GM18499 (cell line): ENCODE data around the gene MAP2K3.
"Not testable (repeated sequence)": the region's sequence is repeated elsewhere in the genome, so short reads cannot be mapped to it uniquely, and the experiment has no call there.

Experiments
- ATAC-seq: cut with Tn5 transposase; IDR thresholded peaks from one replicate; pipeline ENCODE4 v1.9.1; 2021; ENCODE audit warnings: moderate number of reproducible peaks; ENCODE audit not compliant: insufficient read depth, unreplicated experiment

MAP2K3 gene

DNA sequence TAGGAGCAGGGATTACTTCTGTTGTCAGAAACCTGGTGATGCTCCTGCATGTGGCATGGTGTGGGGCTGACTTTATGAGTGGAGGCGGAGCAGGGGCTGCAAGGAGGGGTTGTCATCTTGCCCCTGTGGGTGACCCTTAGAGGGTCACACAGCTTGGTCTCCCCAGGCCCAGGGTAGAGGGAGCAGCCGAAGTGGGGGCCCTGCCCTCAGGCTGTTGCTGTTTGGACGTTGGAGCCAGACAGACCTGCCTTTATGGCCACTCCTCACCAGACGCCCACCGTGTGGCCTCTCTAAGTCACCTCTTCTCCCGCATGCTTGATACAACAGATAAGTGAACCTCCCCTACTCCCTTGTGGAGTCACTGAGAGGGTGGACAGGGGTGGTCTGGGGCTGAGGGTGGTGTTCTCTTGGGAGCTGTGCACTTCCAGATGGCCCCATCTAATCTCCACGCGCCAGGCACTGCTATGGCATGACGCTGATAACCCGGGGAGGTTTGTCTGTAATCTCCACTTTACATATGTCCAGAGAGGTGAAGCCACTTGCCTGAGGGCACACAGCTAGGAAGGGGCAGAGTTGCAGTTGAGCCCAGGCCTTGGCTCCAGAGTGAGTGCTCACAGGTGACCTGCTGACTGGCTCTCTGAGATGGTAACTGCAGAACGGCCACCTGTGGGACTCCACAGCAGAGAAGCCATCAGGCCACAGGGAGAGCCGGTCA, 10.0 kb downstream of the MAP2K3 start:
- ATAC-seq: no peak

DNA sequence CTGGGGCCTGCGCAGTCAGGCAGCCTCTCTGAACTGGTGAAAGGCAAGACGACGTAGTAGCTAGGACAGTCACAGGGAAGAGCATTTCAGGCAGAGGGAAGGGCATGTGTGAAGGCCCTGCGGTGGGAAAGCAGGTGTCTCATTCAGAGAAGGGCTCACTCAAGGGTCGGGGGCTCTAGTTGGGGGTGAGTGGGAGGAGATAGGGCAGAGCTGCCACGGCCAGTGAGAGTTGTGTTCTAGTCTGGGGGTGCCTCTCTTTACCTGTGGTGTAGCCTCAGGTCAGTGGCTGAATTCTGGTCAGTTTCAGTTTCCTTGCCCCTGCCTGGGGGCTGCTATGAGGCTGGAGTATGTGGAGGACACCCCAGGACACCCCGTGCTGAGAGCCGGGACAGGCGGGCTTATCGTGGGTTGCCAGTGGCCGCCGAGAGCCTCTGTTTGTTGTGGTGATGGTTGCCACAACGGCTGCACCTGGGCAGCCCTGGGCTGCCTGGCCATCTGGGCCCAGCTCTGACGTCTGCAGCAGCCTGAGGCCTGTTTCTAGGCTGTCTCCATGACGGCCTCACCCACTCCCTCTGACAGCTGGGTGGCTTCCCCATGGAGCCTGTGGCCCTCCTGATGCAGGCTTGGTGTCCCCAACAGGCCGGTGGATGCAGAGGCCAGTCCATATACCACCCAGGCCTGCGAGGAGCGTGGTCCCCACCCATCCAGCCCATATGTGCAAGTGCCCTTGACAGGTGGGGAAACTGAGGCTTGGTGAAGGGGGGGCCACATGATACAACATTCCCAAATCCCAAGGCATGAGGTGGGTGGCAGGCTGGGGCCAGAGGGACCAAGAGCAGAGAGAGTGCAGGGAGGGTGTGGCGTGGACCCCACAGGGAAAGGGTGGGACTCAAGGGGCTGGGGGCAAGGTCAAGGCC, 10.8 kb downstream of the MAP2K3 start:
- no peak for ATAC-seq

DNA sequence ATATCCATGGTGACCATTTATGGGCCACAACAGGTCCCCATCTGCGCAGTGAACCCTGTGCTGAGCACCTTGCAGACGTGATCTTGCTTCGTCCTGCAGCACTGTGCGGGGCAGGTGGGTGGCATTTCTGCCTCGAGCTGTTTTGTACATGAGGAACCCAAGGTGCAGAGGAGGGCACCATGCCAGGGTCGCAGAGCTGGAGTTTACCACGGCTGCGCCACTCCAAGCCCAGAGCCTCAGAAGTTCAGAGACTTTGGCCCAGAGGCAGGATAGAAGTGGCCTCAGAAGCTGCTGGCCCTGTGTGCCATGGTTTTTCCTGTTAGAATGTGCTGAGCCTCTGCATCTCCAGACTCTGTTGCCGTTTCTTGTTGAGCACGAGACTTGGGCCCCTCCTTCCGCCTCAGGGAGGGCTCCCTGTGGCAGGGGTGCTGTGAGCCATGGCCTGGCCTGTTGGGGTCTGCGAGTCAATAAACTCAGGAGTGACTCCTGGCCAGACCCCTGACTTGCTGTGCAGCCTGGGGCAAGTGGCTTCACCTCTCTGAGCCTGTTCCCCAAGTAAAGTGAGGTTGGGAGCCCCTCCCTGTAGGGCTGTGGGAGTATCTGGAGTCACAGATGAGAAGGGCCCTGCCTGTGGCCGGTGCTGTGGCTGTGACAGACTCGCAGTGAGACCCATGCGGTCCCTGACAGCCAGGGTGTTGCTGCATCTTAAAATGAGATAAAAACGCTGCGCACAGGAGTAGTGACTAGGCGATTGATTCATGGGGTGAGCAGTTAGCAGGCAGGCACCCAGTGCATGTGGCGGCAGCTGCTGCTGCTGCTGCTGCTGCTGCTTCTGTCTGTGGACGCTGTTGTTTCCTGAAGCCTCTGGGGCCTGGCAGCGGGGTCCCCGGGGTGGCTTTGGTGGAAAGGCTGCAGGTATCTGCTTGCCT, 11.8 kb downstream of the MAP2K3 start:
- no peak for ATAC-seq

DNA sequence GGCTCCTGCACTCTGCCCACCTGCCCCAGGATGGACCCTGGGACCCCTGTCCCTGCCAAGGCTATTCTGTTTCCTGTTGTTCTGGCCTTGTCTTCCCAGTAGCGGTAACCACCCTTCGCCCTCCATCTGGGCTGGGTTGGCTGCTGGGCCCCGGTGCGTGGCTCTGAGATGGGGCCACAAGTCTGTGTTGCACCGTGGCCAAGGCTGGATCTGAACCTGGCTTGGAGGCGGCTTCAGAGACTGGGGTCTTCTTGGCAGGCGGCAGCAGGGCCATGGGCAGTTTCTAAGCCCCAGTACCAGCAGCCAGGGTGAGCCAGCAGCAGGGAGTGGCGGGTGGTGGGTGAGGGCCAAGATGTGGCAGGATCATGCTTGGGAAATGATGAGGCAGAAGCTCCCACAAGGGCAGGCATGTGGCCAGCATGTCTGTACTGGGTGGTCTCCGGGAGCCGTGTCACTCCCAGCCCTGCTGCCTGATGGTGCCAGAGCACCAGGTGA, 12.6 kb downstream of the MAP2K3 start:
- no peak for ATAC-seq

DNA sequence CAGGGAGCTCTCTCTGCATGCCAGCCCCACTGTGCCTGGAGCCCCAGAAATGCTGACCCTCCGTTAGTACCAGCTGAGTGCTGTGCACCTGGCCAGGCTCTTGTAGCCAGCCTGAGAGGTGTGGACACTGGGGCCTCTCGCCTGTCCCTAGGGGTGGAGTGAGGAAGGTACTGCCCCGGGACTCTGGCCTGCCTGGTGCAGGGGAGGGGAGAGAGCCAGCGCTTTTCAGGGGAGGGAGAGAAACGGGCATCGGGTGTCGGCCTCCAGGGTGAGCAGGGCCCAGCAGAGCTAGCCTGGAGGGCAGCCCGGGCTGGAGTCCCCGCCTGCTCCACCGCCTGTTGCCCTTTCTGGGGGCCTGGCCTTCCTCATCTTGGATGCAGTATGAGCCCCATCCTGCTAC, 13.1 kb downstream of the MAP2K3 start:
- ATAC-seq: no peak

DNA sequence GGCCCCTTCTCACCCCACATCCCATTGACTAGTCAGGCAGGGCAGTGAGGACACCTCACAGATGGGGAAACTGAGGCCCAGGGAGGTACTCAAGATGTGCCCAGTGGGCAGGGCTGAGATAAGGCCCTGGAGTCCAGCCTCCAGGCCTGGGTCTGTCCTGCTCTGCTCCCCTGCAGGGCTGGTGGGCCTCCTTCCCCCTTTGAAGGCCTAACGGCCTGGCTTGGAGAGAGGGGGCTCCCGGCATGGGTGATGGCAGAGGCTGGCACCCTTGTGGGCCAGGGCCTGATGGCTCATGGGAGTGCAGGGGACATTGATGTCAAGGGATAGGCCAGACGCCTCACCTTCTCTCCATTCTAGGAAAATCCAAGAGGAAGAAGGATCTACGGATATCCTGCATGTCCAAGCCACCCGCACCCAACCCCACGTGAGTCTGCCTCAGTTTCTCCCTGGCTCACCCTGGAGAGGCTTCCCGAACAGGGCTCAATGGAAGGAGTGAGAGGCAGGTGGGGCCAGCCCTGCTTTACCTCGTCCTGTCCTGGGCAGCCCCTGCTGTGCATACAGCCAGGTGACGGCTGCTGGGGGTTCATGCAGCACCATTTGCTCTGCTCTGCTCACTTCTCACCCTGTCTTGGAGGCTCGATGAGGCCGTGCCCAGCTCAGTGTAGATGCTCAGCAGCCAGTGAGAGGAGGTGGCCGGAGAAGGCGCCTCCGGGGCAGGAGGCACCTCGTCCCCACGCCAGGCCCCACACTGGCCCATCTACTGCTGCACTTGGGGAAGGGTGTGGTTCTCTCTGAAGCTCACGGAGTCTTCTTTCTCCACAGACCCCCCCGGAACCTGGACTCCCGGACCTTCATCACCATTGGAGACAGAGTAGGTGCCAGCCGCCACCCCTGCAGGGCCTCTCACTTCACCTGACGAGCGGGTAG, 13.8 kb downstream of the MAP2K3 start:
- no peak for ATAC-seq

DNA sequence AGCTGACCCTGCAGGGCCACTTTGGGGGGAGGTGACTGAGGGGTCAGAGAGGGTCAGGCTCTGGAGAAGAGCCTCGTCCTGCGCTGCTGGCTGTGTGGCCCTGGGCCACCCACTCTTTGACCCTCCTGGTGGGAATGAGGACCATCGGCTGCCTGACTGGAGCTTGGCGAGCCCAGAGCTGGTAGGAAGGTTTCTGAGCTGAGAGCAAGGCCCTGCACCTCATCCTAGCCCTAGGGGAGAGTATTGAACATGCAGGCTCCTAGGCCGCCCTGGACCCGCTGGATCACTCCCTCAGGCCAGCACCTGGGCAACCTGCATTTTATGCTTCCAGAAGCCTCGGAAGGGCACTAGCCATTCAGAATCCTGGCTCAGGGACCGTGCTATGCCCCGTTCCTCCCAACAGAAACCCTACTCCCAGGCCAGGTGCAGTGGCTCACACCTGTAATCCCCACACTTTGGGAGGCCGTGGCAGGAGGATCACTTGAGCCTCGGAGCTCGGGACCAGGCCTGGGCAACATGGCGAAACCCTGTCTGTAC, 14.5 kb downstream of the MAP2K3 start:
- no peak for ATAC-seq

DNA sequence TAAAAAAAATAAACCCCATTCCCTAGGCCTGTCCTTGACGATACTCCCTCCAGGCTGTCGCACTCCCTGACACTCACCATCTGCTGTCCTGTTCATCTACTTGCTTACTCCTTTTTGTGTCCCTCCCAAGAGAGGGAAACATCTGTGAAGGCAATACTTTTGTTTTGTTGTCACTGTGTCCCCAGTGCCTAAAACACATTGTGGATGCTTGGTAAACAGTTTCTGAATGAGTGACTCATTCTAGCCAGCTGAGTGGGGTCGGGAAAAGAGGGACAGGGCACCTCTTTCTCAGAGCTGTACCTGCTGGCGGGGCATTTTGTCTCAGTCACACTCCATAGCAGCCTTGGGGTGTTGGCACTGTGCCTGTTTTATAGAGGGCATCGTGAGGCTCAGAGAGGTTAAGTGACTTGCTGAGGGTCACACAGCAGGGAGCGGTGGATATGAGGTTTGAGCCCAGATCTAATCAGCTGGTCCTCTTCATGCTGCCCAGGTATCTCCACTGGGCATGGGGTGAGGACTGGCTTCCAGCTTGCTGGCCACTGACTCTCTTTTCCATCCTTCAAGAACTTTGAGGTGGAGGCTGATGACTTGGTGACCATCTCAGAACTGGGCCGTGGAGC, 15.6 kb downstream of the MAP2K3 start:
- no peak for ATAC-seq

DNA sequence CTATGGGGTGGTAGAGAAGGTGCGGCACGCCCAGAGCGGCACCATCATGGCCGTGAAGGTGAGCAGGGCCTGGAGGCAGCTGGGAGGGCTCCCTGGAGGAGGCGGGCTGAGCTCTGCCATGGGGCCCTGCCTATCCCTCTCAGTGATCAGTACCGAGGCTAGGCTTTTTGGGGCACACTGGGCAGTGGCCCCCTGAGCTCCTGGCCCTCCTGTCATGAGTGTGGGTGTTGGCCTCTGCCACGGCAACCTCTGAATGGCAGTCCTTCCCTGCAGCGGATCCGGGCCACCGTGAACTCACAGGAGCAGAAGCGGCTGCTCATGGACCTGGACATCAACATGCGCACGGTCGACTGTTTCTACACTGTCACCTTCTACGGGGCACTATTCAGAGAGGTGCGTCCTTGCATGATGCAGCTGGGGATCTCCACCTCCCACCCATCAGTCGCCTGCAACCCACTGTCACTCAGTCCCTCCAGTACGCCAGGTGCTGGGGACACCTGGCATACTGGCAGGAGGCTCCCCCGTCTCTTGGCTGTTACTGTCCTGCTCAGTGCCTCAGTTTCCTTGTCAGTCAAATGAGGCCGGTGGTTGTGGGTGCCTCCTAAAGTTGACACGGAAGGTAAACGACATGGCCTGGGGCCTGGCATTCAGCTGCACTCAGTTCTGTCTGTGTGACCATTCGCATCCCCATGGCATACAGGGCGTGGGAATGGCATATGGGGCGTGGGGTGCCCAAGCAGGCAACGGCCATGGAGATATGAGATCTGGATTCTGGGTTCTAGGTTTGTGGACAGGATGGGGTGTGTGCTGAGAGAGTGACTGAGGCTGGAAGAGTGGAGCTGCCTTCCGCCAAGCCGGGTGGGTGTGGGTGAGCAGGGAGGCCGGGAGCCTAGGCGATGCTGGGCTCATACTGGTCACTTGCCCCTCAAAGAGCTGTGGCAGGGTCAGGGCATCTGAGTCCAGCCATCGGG, 16.4 kb downstream of the MAP2K3 start:
- no peak for ATAC-seq

DNA sequence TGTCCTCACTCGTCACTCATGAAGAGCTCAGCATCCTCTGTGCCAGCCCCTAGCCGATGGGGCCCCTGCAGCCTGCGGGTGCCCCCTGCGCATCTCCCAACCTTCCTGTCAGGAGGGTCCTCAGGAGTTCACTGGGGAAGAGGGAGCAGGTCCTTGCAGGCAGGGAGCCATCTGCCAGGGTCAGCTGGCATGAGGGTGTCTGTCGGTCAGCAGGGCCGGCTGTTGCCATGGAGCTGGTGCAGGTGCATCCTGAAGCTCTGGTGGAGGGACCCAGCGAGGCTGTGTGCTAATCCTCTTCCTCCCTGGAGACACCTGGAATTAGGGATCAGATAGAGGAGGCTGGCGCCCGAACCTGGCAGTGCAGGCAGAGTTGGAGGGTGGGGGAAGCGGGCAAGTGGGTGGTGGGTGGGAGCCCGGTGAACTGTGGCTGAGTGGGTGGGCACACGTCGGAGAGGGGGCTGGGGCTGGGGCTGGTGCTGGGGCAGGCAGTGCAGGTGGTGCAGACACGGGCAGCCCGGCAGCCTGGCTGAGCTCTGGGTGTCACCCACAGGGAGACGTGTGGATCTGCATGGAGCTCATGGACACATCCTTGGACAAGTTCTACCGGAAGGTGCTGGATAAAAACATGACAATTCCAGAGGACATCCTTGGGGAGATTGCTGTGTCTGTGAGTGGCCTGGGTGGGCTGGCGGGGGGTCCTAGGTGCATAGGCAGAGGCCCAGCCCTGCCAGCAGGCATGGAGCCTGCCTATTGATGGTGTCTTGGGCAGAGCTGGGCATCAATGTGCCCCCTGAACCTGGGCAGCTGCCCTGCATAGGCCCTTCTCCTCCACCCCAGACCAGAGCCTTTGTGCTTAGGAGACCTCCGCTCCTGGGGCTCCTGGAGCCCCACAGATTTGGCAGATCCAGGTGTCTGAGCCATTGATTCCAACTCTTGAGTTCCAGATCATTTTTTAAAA, 17.4 kb downstream of the MAP2K3 start:
- no peak for ATAC-seq

DNA sequence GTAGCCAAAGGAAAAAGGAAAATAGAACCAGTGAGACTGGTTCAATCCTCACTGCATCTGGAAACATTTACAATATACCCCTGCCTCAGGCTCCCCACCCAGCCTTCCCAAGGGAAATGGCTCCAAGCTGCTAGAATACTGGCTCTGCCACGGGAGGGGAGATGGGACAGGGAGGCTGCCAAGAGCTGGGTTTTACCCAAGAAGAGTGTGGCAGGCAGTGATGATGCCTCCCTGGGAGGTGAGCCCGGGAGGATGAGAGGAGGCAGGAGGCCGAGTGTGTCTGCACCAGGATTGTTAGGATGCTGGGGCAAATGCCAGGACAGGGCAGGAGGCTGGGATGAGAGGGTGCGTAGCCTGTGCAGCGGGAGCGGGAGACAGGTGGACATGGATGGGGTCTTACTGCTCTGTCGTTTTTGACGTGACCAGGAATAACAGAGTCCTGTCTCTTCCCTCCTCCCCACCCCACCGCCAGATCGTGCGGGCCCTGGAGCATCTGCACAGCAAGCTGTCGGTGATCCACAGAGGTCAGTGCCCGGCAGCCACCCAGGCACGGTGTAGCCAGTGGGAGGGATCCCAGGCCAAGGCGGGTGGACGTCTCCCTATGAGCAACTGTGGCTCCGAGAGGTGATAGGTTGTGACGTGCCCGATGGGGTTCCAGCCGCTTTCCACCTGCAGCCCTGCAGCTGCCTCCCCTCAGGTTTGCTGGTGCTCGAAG, 18.4 kb downstream of the MAP2K3 start:
- ATAC-seq: no peak

DNA sequence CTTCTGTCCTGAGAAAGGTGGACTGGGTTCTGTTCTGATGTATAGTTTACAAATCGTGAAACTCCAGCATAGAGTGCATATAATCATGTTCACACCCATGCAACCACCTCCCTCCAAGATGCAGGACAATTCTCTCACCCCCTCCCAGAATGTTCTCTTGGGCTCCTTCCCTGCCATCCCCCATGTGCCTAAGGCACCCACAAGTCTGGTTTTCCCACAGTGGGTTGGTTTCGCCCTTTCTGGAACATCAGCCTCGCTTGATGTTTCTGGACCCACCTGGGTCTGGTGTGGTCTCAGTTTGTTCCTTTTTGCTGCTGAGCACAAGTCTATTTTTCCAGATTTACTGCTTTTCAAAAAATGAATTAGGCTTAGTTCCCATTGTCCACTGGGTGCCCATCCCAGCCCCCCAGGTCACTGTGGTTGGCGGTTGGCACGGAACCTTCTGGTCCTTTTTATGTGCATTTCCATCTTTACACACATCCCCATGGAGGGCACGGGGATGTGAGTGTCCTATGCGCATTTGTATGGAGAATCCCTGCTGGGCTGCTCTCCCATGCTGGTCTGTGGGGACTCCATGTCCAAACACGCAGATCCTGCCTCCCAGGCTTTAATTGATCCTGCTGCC, 19.0 kb downstream of the MAP2K3 start:
- ATAC-seq: no peak

DNA sequence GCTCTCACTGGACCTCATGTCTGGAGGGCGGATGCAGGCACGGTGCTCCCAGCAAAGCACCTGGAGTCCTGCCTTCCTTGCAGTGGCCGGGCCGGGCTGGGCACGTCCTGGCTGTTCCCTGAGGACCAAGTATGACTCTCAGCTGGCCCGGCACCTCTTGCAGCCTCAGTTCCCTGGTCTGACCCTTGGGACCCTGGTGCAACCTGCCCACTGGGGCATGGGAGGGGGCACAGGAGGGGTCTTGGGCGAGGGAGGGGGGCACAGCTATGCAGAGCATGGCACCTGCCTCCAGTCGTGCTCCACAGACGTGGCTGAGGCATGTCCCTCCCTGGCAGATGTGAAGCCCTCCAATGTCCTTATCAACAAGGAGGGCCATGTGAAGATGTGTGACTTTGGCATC, 19.6 kb downstream of the MAP2K3 start:
- no peak for ATAC-seq

DNA sequence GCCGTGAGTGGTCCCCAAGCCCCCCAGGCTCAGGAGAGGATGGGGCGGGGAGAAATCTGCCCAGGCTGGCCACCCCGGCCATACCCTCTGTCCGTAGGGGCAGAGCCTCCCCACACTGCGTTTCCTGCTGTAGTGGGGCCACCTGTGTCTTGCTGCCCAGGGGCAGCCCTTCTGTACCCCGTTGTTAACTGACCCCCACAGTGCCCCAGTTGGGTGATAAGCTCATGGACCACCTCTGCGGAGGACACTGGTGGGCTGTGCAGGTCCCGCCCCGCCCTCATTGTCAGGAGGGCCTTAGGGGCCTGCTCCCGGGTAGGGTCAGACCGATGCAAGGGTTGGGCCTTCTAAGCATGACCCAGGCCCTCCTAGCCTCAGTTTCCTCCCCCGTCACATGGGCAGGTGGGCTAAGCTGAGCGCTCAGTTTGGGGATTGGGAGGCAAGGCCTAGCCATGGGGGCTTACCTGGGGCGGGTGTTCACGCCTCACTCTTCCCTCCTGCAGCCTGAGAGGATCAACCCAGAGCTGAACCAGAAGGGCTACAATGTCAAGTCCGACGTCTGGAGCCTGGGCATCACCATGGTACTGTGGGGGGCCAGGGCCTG, 20.1 kb downstream of the MAP2K3 start:
- ATAC-seq: not testable (repeated sequence)
